ENCODE data around the gene FRMD3. TPM values are rescaled to one million over a fixed set of nuclear protein-coding genes. Genes with fewer than 3 reads are reported as not detected.

FRMD3 gene
- total and polyA plus RNA-seq, 10 donors, result 0.82 to 45.8 (median 18.9) TPM

DNA sequence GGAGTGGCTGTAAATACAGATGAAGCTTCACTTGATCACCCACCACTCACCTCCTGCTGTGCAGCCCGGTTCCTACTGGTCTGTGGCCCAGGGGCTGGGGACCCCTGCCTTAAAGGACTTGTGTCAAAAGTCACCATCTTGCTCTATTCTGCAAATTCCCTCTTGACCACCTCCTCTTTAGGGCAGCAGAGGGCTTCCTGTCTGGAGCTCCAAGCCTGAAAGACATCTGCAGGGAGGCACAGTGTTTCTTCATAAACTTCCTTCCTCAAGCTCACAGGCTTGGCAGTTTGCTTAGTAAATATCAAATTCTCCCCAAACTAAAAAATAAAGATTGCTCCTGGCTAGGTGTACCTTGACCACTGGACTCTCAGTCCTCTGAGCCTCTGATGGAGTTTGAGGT lies 104.4 kb downstream of the FRMD3 start:
- H3K4me3 ChIP-seq, result no peak overlapping the region
- intact Hi-C loops (cut with DNase I; ENCODE audit: low total_unique reads), result no loop called here
- DNase-seq, result no peak
- peak overlapping the region in 4 of 8 donors; percentile 43 to 68 (median 54) for H3K27ac ChIP-seq
- peaks cover 5 to 51% (median 33%) of the 10 kb centered on the region in 6 donors for H3K4me1 ChIP-seq
- WGBS, 5 donors, result 63 to 100% (median 83%) methylated on average over 1 of the region's 1 CpG
- no peaks in the 10 kb centered on the region for H3K27me3 ChIP-seq (replicated peaks in 1 of 7)
- no peak for TF ChIP-seq POLR2AphosphoS5 (IDR thresholded peaks at IDR 0.05)
- TF ChIP-seq, protein P1, sequence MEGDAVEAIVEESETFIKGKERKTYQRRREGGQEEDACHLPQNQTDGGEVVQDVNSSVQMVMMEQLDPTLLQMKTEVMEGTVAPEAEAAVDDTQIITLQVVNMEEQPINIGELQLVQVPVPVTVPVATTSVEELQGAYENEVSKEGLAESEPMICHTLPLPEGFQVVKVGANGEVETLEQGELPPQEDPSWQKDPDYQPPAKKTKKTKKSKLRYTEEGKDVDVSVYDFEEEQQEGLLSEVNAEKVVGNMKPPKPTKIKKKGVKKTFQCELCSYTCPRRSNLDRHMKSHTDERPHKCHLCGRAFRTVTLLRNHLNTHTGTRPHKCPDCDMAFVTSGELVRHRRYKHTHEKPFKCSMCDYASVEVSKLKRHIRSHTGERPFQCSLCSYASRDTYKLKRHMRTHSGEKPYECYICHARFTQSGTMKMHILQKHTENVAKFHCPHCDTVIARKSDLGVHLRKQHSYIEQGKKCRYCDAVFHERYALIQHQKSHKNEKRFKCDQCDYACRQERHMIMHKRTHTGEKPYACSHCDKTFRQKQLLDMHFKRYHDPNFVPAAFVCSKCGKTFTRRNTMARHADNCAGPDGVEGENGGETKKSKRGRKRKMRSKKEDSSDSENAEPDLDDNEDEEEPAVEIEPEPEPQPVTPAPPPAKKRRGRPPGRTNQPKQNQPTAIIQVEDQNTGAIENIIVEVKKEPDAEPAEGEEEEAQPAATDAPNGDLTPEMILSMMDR (IDR thresholded peaks at IDR 0.05 in 8 of 11, conservative IDR thresholded peaks at IDR 0.05 in 3 of 11), result no peak
- no peak for TF ChIP-seq POLR2A (IDR thresholded peaks at IDR 0.05)
- no peaks in the 10 kb centered on the region for H3K36me3 ChIP-seq
- no peaks in the 10 kb centered on the region for H3K9me3 ChIP-seq

DNA sequence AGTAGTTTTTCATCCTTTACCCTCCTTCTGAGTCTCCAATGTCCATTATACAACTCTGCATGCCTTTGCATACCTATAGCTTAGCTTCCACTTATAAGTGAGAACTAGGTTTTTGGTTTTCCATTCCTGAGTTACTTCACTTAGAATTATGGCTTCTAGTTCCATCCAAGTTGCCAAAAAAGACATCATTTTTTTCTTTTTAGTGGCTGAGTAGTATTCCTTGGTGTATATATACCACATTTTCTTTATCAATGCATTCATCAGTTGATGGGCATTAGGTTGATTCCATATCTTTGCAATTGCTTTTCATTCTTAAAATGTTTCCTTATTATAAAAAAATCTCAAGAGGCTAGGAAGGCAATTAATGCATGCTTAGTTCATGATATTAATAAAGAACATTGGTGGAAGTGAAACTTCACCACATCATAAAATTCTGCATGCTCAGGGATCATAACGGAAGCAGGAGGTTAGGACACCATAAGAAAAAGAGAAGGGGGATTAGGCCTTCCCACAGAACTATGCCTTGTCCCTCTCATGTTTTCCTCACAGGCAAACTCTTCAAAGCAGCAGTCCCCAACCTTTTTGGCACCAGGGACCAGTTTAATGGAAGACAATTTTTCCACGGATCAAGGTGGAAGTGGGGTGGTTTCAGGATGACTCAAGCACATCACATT lies 105.2 kb downstream of the FRMD3 start:
- Histone ChIP-seq H3K9me3 (no peaks in the 10 kb centered on the region), H3K27me3 (replicated peaks in 1 of 7) (no peaks in the 10 kb centered on the region), H3K4me3 (no peak overlapping the region), H3K27ac (peak overlapping the region in 4 of 8 donors; percentile 49 to 77 (median 68)), H3K4me1 (peaks cover 5 to 48% (median 33%) of the 10 kb centered on the region in 6 donors), H3K36me3 (no peaks in the 10 kb centered on the region)
- TF ChIP-seq POLR2A (IDR thresholded peaks at IDR 0.05) (no peak), POLR2AphosphoS5 (IDR thresholded peaks at IDR 0.05) (no peak)
- TF ChIP-seq, protein P1 (IDR thresholded peaks at IDR 0.05 in 8 of 11, conservative IDR thresholded peaks at IDR 0.05 in 3 of 11), result no peak
- WGBS, 5 donors, result 51 to 73% (median 65%) methylated on average over 2 of the region's 2 CpGs
- intact Hi-C loops (cut with DNase I; ENCODE audit: low total_unique reads), result no loop called here
- DNase-seq, result no peak

DNA sequence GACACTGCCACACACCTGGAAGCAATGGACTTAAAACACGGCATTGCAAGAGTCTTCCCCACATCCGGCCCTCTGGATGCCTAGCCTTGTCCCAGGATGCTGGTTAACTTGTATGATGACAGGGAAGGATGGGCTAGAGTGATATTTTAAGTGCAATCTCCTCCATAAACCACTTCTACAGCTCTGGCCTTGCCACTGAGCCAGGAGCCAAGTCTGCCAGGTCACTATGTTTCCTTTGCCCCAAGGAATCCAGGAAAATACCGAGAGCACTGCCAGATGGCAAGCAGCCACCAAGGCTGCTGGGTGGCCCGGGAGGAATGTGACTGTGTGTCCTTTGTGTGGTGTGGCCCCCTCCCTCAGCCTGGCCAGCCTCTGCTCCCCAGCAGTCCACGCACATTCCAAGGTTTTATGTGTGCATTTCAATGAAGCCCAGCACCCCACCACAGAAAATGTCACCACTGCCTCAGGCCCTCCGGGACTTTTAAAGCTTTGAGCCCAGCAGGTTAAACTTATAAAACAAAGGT lies 106.0 kb downstream of the FRMD3 start:
- H3K36me3 ChIP-seq, result no peaks in the 10 kb centered on the region
- no peaks in the 10 kb centered on the region for H3K27me3 ChIP-seq (replicated peaks in 1 of 7)
- H3K4me3 ChIP-seq, result no peak overlapping the region
- intact Hi-C loops (cut with DNase I; ENCODE audit: low total_unique reads), result no loop called here
- TF ChIP-seq, protein P1 (IDR thresholded peaks at IDR 0.05 in 8 of 11, conservative IDR thresholded peaks at IDR 0.05 in 3 of 11), result no peak
- TF ChIP-seq POLR2A (IDR thresholded peaks at IDR 0.05), result no peak
- peak; percentile 63 to 81 (median 72) for TF ChIP-seq POLR2AphosphoS5 (IDR thresholded peaks at IDR 0.05)
- 48 to 70% (median 60%) methylated on average over 6 of the region's 6 CpGs for WGBS, 5 donors
- peak overlapping the region in 6 of 8 donors; percentile 24 to 77 (median 62) for H3K27ac ChIP-seq
- peak; percentile 83 for DNase-seq
- peaks cover 5 to 48% (median 33%) of the 10 kb centered on the region in 6 donors for H3K4me1 ChIP-seq
- no peaks in the 10 kb centered on the region for H3K9me3 ChIP-seq
